Measurements from ENCODE around the gene IGF1R.

Gene IGF1R

DNA sequence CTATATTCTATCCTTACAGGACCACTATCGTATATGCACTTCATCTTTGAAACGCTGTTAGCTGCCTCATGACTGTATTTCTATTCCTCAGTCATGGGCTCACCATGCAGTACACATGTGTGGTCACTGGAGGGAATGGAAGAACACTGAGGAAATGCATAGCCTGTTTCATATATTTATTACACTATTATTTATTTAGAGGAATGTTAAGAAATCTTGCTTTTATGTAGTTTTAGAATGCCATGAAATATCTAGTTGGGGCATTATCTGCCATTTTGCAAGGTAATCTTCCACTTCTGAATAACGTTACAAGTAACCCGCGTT, 155.7 kb downstream of the IGF1R start:
- Histone ChIP-seq H3K36me3 (0 out of 2 replicates have a peak, but pooled peaks cover 4% of the 10 kb centered on the region), H3K4me3 (ENCODE audit: low read depth, low read length) (no peak overlapping the region), H3K9me3 (no peaks in the 10 kb centered on the region; the same call in 1 of the 2 replicates), H3K27me3 (no peaks in the 10 kb centered on the region), H3K4me1 (peaks cover 24% of the 10 kb centered on the region)
- TF ChIP-seq, protein P1, sequence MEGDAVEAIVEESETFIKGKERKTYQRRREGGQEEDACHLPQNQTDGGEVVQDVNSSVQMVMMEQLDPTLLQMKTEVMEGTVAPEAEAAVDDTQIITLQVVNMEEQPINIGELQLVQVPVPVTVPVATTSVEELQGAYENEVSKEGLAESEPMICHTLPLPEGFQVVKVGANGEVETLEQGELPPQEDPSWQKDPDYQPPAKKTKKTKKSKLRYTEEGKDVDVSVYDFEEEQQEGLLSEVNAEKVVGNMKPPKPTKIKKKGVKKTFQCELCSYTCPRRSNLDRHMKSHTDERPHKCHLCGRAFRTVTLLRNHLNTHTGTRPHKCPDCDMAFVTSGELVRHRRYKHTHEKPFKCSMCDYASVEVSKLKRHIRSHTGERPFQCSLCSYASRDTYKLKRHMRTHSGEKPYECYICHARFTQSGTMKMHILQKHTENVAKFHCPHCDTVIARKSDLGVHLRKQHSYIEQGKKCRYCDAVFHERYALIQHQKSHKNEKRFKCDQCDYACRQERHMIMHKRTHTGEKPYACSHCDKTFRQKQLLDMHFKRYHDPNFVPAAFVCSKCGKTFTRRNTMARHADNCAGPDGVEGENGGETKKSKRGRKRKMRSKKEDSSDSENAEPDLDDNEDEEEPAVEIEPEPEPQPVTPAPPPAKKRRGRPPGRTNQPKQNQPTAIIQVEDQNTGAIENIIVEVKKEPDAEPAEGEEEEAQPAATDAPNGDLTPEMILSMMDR (IDR thresholded peaks at IDR 0.05; ENCODE audit: low read depth, low read length), result peak; percentile 39
- DNase-seq, result no peak

DNA sequence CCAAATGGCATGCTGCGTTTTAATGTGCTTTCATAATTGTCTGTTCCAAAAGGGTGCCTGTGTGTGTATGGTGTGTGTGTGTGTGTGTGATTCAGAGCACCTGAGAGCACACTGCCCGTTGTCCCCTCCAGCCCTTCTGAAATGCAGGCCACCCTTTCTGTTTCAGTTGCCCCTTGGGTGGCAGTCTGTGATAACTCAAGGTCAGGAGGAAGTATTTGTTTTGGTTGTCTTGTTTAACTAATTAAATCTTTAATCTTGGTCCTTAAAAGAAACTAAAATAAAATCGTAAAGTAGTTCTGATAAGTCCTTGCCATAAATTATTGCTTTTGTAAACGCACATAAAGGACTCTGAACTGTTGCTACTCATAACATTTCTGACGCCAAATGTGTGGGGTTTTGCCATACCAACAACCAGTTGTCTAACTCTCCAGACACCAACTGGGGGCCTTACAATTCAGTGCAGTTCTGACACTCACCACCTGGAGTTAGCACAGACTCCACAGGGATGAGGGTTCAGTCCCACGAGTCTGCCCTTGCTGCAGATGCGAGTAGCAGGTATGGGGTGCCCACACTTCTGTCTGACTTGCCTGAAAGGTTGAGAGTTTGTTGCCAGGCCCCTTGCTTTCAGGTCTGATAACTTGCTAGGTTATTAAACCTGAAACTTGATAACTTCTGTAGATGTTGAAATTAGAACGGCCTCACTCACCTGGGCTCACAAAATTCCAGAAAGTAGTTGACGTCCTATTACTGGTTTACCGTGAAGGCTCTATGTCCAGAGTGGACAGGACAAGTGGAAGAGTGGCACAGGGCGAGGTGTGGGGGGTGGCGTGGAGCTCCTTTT, 157.3 kb downstream of the IGF1R start:
- peaks cover 4% of the 10 kb centered on the region; the same call in 1 of the 2 replicates for H3K36me3 ChIP-seq
- no peaks in the 10 kb centered on the region for H3K27me3 ChIP-seq
- no peak overlapping the region for H3K4me3 ChIP-seq (ENCODE audit: low read depth, low read length)
- H3K9me3 ChIP-seq, result no peaks in the 10 kb centered on the region; the same call in 1 of the 2 replicates
- DNase-seq, result peak; percentile 29
- peaks cover 15% of the 10 kb centered on the region for H3K4me1 ChIP-seq
- TF ChIP-seq, protein P1 (IDR thresholded peaks at IDR 0.05; ENCODE audit: low read depth, low read length), result peak; percentile 47

DNA sequence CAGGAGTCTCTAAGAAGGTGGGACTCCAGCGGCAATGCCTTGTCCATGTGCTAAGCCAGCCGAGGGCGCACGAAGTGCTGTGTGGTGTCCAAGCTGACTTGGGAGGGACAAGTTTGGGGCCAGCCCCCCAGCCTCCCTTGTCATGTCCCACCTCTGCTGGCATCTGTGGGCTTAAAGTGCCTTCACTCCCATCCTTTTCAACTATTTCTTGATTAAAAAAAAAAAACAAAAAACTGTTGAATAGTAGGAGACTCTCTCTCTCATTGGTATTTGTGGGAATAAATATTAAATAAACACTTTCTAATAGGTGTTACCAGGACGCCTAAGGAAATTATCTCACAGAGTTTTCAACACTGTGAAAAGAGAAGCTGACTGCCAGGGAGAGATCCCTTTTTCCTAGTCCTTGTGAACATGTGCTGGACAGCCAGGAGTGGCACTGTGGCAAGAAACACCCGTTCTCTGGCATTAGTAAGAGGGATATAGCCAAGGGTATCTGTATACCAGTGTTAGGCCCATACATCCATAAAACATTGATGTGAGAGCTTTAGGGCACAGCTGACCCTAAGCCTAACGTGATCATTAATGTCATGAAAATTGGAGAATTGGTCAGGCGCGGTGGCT, 158.0 kb downstream of the IGF1R start:
- H3K9me3 ChIP-seq, result no peaks in the 10 kb centered on the region
- H3K4me3 ChIP-seq (ENCODE audit: low read depth, low read length), result no peak overlapping the region
- no peaks in the 10 kb centered on the region for H3K27me3 ChIP-seq
- no peaks in the 10 kb centered on the region; the same call in 1 of the 2 replicates for H3K36me3 ChIP-seq
- TF ChIP-seq, protein P1 (IDR thresholded peaks at IDR 0.05; ENCODE audit: low read depth, low read length), result no peak
- peaks cover 8% of the 10 kb centered on the region for H3K4me1 ChIP-seq
- DNase-seq, result no peak

DNA sequence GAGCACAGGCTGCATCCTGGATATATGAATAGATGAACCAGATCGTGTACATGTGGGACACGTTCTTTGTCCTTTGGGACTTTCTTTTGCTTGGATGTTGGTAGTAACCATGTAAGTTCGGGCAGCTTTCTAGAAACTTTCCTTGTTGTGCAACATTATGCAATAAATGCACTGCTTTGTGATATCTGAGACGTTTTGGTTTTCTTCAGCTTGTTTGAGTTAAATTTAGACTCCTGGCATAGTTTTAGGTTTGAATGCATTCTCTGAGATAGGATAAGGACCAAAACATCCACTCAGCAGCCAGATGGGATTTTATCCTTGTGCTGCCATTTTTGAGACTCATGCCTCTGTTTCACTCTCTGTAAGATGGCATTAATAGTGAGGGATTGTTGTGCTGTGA, 158.9 kb downstream of the IGF1R start:
- TF ChIP-seq, protein P1 (IDR thresholded peaks at IDR 0.05; ENCODE audit: low read depth, low read length), result no peak
- H3K9me3 ChIP-seq, result no peaks in the 10 kb centered on the region
- DNase-seq, result no peak
- no peaks in the 10 kb centered on the region for H3K27me3 ChIP-seq
- H3K4me1 ChIP-seq, result peaks cover 3% of the 10 kb centered on the region
- H3K36me3 ChIP-seq, result no peaks in the 10 kb centered on the region; the same call in 1 of the 2 replicates
- no peak overlapping the region for H3K4me3 ChIP-seq (ENCODE audit: low read depth, low read length)

DNA sequence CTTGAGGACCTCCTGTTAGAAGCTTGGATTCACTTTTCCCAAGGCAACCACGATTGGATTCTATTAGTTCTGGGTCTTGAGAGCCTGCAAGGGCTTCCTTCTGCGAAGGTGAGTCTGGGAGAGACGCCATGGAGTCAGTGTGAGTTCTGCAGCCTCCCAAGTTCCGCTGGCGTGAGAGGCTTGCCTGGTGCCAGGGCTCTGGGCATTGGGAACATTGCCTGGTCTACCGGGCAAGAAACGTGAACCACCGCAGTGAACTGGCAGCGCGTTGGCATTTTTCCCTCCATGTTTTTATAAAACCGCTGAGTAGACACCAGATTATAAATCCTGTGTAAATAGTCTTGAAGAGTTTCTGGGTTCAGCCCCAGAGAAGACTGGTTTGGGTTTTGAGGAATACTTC, 160.9 kb downstream of the IGF1R start:
- TF ChIP-seq, protein P1 (IDR thresholded peaks at IDR 0.05; ENCODE audit: low read depth, low read length), result no peak
- H3K9me3 ChIP-seq, result no peaks in the 10 kb centered on the region
- peaks cover 6% of the 10 kb centered on the region for H3K4me1 ChIP-seq
- no peaks in the 10 kb centered on the region for H3K27me3 ChIP-seq
- H3K36me3 ChIP-seq, result peaks cover 16% of the 10 kb centered on the region
- no peak for DNase-seq
- H3K4me3 ChIP-seq (ENCODE audit: low read depth, low read length), result no peak overlapping the region

All from BE2C (cell line).